ENCODE data around the gene FXYD4.

Gene FXYD4

DNA sequence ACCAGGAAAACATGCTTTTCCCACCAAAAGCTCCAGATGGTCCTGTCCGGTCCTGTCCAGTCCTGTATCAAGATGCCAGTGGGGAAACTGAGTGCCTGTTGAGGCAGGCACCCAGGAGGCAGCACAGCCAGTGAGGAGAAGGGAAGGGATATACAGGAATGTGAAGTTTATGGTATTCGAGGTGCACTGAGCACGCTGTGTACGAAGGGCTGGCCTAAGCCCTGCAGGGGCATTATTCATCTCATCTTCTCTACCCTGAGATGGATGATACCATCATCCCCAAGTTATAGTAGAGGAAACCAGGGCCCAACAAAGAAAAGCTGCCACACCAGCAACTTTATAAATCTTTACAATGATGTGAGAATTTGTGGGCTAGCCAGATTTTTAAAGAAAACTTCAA lies 23.4 kb upstream of the FXYD4 start:
- DNase-seq: no peak

DNA sequence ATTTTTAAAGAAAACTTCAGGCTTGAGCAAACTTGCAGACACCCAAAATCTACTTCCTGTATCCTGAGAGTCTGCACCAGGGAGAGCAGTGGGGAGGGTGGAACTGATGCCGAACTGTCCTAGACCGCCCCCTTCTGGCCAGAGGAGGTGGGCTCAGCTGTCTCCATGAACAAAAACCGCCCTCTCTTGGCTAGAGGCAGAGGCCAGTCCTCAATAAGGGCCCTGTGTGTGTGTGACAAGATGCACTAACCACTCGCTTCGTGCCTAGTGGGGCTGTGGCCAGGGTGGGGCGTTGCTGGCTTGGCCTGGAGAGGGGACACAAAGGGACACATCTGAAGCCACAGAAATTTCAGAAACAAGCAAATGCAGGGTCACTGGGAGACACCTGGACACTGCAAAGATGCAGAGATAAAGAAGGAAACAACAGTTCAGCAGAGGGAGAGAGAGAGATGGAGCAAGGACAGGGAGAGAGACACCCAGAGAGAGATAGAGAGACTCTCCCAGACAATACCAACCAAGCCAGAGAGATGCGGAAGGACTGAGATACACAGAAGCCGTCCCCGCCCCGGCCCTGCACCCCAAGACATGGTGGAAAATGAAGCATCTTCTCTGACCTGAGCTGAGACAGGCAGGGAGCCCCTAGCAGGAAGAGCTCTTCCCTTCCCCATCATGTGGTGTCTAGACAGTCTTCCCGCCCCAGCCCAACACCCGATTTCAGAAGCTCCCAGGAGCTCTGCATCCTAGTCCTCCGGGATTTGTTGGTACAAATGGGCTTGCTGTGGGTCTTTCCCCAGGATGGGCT lies 22.7 kb upstream of the FXYD4 start:
- peak; percentile 84 for DNase-seq

DNA sequence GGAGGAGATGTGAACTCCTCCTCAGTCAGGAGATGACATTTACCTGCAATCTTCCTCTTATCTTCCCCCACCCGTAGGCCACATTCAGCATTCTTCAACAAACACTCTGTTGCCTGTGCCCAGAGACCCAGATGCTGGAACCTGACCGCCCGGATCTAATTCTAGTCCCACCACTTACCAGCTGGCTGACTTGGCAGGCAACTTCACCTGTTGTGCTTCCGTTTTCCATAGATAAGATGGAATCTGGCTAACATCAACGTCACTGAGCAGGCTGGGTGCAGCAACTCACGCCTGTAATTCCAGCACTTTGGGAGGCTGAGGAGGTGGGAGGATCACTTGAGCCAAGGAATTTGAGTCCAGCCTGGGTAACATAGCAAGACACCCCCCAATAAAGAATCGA lies 21.3 kb upstream of the FXYD4 start:
- DNase-seq: no peak

DNA sequence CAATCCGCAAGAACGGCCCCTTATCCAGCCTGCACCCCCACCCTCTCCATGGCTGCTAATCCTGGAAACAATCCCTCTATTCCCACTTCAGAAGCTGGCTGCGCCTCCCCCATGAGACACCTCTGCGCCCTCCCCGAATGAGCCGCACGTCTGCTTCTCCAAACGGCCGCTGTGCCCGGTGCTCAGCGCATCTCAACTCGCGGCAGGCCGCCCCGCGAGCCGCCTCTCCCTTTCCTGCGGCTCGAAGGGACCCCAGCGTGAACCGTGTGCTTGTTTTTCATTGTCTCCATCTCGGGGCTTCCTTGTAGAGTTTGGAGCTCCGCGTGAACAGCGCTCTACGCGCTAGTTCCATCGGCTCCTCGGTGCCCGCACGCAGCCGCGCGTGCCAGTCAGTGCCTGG lies 20.8 kb upstream of the FXYD4 start:
- DNase-seq: no peak

DNA sequence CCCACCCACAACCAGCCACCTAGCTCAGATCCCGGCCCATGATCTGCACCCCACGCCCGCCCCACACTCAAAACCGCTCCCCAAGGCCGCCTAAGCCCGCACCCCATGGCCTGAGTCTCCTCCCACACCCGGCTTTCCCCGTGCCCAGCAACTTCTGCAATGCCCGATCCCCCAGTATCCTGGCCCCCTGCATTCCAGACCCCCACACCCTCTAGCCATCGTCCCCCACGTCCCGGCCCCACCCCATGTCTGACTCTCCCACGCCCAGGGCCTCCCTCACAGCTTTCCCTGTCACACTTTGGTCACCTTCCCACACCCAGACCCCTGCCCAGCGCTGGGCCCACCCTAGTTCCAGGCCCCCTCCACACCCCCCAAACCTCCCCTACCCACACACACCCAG lies 20.1 kb upstream of the FXYD4 start:
- no peak for DNase-seq

DNA sequence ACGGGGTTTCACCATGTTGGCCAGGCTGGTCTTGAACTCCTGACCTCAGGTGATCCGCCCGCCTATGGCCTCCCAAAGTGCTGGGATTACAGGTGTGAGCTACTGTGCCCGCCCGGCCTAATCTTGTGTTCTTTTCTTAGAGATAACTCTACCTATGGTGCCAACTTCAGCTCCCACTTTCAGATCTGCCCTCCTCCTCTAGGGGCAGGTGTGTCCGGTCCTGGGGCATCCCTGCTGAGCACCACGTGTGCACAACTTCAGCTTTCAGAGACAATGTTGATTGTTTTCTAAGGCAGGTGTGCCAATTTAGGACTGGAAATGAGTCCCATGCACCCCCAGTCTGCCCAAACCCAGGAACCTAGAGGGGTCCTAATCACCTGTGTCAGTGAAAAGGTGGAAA lies 18.5 kb upstream of the FXYD4 start:
- no peak for DNase-seq

DNA sequence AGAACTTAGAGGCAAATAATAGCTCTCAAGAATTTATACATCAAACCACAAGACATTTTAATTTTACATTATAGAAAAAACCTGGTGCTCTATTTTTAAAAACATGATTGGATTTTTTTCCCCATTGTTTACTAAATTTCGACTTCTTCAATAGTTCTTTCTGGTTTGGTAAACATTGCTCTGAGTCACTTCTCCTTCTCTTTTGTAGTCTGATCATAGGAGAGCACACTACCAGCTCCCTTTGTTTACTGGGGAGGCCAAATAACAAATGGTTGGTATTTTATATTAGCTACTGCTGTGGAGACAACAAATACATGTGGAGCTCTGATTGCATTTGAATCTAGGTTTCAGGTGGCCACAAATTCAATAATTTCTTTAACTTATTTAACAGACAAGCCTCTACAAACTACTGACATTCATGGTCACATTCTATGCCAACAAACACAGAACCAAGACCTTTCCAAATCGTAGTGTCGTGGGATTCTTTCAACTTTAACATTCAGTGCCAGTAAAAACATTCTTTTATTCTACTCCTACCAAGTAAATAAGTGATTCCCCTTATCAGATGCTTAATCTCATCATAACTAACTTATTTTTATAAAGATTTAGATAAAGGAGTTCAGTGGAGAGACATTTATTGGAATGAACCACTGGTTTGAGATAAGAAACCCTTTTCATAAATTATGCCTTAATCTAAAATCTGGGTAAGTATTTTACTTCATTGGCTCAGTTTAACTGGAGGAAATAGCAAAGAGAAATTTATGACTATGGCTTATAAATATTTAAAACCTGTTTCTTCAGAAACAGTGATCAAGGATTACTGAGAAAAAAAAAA lies 17.7 kb upstream of the FXYD4 start:
- DNase-seq: no peak

DNA sequence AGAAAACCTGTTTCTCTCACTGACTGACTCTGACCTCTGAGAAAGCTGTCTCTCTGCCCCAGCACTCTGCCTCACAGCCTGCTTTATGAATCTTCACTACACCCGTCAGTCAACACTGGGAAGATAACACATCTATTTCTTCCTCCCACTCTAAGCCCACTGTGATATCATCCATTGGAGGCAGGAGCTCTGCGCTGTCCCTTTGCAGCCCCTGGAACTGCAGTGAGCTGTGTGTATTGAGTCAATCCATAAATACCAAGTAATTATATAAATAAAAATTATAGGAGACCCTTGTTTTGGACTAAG lies 17.2 kb upstream of the FXYD4 start:
- no peak for DNase-seq

DNA sequence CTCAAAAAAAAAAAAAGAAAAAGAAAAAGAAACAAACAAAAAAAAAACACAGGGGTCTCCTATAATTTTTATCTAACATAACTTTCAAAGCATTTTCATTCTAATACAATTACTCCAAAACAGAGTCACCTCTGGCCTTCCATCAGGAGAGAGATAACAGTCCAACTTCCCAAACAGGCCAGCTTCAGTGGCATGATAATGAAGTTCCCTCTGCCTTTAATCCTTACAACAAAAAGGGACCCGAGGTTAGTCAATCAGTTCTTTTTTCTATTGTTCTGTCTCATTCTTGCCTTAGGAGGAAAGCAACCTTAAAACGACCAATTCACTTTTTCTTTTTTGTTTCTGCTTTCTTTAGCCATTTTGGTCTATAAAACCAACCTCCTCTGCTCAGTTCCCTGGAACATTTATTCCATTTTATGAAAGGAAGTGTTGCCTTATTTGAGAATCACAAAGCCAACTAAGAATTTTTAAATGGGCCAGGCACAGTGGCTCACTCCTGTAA lies 16.5 kb upstream of the FXYD4 start:
- no peak for DNase-seq

DNA sequence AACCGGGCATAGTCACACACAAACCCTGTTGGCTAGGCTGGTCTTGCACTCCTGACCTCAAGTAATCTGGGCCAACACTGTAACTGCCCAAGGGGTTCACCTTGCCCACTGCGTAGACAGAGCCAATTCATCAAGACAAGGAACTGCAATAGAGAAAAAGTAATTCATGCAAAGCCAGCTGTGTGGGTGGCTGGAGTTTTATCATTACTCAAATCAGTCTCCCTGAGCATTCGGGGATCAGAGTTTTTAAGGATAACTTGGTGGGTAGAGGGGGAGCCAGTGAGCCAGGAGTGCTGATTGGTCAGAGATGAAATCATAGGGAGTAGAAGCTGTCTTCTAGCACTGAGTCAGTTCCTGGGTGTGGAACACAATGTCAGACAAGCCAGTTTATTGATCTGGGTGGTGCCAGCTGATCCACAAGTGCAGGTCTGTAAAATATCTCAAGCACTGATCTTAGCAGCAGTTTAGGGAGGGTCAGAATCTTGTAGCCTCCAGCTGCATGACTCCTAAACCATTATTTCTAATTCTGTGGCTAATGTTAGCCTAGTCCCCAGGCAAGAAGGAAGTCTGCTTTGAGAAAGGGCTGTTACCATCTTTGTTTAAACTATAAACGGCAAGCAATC lies 15.6 kb upstream of the FXYD4 start:
- no peak for DNase-seq

DNA sequence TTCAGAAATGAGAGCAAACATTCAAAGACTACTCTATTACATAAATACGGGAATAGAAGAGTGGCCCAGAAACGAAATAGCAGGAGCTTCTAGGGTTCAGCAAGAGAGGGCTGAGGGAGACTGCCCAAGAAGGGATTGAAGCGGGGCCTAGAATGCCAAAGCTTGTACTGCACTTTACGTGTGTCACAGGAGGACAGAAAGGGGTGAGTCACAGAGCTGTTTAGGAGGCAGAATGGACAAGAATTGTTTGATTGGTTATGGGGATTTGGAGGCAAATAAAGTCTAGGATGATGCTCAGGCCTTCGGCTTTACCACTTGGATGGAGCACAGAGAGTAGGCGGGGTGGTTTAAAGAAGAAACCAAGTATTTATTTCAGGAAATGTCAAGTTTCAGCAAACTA lies 11.3 kb upstream of the FXYD4 start:
- DNase-seq: no peak

DNA sequence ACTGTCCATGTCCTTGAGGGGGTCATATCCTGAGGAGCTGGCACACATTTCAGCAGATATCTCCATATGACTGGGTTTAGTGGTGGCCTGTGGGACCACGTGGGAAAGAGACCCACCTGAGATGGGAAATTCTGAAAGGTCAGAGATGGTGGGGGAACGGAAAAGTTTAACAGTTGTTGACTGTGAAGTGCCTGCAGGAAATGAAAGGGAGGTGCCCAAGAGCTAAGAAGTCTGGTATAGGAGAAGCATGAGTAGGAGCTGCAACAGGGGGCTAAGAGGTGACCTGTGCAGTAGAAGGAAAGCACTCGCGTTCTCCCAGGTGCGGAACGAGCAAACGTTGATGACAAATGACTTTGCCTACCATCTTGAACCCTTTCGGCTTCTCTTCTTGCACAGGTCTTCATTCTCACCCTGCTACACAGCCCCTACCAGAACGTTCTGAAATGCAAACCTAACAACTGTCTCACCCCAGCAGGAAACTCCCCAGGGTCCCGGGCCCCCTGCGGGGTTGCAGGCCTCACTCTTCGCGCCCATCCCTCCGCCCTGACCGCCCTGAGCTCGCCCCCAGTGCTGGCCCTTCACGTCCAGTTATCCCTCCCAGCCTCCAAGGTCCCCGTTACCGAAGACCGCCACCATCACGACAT lies 9.8 kb upstream of the FXYD4 start:
- no peak for DNase-seq

DNA sequence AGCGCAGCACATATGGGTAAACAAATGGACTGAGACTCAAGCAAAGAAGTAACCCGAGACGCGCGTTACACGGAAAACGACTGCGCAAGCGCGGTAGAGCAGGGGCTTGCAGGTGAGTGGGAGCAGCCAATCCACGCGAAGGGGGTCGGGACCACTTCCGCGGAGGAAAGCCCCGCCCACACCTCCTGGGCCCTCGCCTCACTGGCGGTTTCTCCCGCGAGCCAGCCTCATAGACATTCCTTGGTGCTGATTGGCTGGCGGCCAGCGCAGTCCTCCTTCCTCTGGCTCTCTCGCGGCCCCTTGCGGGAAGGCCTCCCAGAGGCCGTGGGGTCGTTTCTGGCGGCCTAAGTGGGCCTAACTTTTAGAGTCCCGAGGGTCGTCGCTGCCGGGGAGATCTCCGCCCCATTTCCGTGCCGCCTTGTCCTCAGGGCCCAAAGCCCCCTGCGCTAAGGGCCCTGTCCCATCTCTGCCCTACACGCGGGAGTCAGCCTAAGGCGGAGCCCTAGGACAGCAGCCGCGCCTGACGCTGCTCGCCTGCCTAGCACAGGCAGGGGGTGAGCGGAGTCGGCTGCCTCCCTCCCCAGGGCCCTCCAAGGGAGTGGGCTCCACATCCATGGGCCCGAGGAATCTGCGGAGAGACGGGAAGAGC lies 9.1 kb upstream of the FXYD4 start:
- DNase-seq: peak; percentile 97

DNA sequence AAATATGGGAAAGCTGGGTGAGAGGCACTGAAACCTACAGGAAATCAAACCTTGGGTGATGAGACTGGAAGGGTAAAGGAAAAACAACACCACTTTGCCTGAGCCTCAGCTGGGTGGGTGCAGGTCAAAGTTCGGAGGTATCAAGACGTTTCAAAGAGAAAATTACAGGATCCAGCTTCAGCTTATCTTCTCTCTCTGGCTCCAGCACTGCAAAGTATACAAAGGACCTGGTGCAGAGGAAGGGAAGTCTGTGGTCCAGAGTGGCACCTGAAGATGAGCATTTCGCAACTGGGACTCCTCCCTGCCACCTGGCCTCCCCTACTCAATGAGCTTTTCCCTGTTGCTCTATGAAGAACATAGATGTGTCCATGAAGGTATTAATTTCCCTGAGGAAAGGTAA lies 6.4 kb upstream of the FXYD4 start:
- no peak for DNase-seq

DNA sequence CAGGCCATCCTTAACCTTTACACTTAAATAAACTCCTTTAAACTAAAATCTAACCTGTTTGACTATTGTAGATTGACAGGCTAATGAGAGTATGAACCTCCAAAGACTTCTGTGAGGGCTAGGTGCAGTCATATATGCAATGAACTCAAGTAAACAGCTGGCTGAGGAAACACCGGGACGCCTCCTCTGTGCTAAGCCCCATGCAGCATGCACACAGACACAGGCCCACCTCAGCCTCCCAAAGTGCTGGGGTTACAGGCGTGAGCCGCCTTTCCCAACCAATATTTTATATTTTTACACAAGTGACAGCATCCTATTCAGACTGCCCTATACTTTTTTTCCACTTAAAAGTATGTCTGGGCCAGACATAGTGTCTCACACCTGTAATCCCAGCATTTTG lies 1.5 kb upstream of the FXYD4 start:
- no peak for DNase-seq

DNA sequence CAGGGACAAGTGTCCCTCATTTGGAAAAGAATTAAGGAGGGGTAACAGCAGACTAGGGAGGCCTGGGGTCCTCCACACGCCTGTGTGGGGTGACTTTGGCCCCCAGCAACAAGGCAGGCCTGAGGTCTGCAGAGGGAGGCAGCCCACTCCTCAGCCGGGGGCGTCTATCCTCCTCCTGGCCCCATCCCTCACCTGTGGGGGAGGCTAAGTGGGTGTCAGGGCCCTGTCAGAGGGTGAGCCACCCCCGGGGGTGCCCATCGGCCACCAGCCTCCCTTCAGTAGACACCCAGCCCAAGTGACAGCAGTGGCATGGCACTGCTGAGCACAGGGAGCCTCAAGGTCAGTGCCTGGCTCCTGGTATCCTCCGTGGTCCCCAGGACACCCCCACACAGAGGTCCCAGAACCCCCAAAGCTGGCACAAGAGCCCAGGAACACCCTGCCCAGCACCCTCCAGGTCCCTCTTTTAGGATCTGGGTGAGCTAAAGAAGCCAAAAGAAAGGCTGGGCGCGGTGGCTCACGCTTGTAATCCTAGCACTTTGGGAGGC lies 693 bp upstream of the FXYD4 start:
- DNase-seq: no peak

DNA sequence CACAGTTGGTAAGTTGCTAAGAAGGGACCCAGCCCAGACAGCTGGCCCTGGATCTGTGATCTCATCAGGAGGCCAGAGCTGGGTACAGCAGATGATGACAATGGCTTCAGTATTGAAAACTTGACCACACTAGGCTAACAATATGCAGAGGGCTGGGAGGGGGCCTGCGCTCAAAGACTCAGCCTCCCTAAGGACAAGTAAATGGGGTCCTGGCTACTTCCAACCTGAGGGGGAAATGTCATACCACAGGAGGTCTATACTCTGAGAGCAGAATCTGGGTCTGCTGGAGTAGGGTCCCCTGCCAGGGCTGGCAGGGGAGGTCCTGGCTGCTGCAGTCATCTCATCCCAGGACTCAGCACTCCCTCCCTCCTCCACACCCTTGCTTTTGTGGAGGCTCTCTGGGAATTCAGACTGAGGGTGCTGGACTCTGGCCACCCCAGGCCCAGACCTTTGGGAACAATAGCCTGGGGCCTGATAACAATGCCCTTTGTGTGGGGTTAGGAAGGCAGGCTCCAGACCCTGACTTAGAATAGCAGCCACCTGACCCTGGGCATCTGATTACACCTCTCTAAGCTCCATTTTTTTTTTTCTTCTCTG lies 1.4 kb downstream of the FXYD4 start:
- no peak for DNase-seq

DNA sequence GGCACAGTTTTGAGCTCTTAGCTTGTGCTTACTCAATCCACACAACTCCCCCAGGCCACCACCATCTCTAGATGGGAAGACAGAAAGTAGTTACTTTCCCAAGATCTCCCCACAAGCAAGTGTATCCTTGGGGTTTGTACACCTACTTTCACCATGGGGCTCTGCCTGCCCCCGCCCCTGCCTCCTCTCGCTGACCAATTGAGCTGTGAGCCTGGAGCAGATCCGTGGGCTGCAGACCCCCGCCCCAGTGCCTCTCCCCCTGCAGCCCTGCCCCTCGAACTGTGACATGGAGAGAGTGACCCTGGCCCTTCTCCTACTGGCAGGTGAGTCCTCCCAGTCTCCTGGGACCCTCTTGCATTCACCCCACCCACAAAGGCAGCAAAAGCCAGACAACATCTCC lies 2.0 kb downstream of the FXYD4 start:
- no peak for DNase-seq

DNA sequence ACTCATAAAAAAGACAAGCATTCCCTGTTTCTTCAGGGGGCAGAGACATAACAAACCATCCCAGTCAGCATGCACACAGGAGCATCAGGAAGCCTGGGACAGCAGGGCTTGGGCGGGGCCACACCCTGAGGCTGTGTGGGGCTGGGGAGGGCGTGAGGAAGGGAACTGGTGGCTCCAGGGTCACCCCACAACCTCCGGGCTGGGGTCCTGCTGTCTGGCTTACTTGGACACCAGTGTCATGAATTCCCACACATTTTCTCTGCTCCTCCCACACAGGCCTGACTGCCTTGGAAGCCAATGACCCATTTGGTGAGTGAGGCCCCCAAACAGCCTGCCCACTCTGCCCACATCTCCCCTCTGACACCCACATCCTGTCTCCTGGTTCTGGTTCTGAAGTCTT lies 2.8 kb downstream of the FXYD4 start:
- DNase-seq: no peak

DNA sequence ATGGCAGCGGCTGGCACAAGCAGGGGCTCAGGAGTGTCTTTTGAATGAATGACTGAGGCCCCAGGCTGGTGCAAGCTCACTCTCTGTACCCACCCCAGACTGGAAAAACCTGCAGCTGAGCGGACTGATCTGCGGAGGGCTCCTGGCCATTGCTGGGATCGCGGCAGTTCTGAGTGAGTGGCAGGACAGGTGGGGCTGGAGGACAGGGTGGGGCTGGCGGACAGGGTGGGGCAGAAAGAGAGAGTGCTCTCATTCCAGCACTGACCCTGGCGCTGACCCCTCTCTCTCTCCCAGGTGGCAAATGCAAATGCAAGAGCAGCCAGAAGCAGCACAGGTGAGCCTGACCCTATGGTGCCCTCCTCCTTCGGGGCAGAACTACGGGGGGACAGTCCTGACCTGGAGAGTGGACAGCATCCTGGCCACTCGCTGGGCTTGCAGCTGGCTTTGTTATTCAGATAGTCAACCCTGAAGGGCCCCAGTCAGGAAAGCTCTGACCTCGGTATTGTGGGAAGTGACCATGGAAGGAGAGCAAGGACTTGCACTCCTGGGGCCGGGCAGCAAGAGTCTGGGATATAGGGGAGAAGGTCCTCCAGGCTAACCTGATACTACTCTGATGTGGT lies 4.1 kb downstream of the FXYD4 start:
- no peak for DNase-seq

DNA sequence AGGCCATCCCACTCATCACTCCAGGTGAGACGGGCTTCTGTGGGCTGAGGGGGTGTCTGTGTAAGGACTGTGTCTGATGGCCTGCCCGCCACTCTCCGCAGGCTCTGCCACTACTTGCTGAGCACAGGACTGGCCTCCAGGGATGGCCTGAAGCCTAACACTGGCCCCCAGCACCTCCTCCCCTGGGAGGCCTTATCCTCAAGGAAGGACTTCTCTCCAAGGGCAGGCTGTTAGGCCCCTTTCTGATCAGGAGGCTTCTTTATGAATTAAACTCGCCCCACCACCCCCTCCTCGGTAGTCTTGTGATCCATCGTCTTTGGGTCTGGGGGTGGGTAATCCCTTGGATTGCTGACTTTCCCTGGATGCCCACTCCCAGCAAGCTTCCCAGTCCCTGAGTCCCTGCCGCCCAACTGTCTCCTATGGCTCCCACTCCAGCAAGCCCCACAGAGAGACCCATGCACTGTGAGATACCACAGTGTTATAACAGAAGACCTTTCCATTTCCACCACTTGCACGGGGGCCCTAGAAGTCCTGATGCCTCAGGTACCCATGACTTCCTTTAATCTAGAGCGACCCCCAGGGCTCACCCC lies 4.7 kb downstream of the FXYD4 start:
- DNase-seq: no peak

All from T-helper 9 cell (primary cell).